KOPT-K1 (cell line): ENCODE data around the gene FILIP1.

Experiments used
- H3K27ac ChIP-seq: fragments of 200-600 bp; sonication (generic); 2 replicates; pipeline ENCODE4 v1.5.1; 2016; ENCODE audit warnings: antibody characterized with exemption, mild to moderate bottlenecking, low read depth, low read length; ENCODE audit not compliant: poor library complexity, severe bottlenecking
- H3K36me3 ChIP-seq: fragments of 200-600 bp; sonication (generic); 2 replicates; pipeline ENCODE4 v1.5.1; 2017; ENCODE audit warnings: antibody characterized with exemption, mild to moderate bottlenecking, low read length, moderate library complexity; ENCODE audit not compliant: insufficient read depth
- H3K9me3 ChIP-seq: fragments of 200-600 bp; sonication (generic); 2 replicates; pipeline ENCODE4 v1.5.1; 2017; ENCODE audit warnings: antibody characterized with exemption, low read length, mild to moderate bottlenecking; ENCODE audit not compliant: insufficient read depth, poor library complexity, severe bottlenecking

Gene FILIP1

DNA sequence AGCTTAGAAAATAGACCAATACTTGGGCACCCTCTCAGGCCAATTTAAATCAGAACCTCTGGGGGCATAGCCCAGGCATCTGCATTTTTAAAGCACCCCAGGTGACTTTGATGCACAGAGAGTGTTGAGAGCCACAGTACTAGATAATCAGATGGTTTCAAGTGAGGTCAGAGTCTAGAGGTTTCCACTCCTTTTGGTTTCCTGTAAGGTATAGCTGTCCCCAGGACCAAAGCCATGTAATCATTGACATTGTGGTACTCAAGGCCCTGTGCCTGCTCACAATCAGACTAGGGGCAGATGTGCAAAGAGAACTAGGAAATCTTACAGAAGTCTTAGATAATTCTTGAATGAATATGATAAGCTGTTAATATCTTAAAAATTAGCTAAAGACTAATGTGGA, 9.1 kb downstream of the FILIP1 start:
- H3K27ac ChIP-seq = no peak overlapping the region
- H3K36me3 ChIP-seq = no peaks in the 10 kb centered on the region
- H3K9me3 ChIP-seq = no peaks in the 10 kb centered on the region

DNA sequence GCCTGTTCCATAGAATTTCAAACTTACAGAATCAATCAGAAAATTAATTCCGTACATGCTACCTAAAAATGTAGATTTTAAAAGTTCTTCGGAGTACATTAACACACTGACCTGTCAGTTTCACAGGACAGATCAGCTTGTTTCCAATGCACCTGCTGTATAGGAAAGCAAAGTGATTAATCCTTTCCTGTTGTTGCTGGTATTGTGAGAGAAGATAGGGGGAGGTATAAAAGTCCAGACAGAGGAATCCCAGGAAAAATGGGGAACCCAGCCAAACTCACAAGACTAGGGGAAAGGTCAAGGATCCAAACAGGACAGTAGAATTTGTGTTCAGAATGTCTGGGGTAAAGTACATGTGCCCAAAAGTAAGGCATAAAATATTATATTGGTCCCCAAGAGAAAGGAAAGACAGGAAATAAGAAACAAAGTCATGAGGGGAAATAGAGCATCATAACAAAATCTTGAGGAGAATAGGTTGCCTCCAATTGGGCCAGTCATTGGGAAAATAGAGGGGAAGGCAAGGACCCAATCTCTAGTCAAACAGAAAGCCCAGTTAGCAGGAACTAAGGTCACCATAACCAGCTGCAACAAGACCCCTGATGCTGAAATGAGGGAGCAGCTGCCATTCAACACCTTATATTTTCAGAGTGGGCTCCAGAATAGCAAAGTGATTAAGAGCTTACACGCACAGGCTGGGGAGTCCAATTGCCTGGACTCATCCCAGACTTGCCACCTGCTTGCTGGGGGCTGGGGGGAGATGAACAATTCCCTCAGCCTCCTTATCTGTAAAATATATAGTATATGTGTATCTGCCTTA, 10.3 kb downstream of the FILIP1 start:
- Histone ChIP-seq H3K36me3 (no peaks in the 10 kb centered on the region), H3K9me3 (no peaks in the 10 kb centered on the region), H3K27ac (no peak overlapping the region)

DNA sequence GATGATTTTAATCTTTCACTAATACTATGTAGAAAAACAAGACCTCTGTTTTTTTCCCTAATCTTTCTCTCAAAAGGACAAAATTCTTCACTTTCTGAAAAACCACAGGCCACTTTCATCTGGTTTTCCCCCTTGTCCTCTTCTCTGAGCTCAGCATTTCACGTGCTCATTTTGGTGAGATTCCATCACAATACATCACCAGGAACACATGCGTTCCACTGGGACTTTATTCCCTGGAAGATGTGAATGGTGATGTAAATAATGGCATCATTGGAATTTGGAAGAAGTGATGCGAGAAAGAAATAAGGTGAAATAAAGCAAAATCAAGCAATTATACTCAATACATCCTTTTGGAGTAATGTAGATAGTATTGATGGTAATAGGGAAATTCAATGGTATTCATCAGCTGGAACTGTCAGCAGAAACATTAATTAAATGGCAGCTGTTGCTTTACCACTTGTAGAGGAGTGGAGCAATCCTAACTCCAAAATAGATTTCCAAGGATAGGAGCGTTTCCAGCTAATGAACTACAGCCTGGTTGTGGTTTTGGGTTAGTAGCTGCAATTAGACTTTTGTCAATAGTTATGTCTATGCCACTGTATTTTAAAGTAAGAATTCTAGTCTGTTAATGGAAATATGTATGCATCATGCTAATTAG, 11.5 kb downstream of the FILIP1 start:
- no peaks in the 10 kb centered on the region for H3K9me3 ChIP-seq

DNA sequence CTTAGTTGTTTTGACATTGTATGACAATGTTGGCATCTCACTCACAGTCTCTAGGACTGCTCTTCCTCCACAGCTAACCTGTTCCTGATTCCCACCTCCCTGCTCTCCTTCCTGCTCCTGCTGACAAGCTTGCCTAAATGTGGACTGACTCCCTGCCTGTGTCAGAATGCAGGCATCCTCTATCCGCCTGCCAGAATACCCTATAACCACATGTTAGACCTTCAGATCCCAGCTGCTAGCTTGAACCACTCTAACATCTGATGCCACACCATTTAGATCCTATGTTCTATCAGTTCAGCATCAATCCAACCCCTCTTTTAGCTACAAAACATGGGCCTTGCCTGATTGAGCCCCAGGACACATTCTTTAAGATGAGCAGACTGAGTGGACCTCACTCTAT, 12.2 kb downstream of the FILIP1 start:
- H3K27ac ChIP-seq = no peak overlapping the region
- H3K36me3 ChIP-seq = no peaks in the 10 kb centered on the region
- H3K9me3 ChIP-seq = no peaks in the 10 kb centered on the region

More for the DNA sequence above, 11.5 kb downstream of the FILIP1 start:
- Histone ChIP-seq H3K36me3 (no peaks in the 10 kb centered on the region), H3K27ac (no peak overlapping the region)

DNA sequence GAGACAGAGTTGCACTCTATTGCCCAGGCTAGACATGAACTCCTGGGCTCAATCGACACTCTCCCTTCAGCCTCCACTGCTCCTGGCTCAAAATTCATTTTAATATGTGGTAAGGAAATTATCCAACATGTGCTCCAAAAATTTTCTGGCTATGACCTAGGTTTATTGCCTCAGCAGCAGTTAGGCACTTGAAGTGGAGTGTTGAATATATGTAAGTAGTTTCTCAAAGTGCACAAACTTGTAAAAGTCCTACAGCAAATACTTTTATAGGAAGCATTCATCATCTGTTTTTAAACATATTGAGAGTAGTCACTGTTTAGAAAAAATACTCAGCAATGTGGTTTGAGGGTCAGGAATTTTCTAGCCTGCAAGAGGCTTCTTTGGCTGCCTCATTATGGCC, 13.2 kb downstream of the FILIP1 start:
- no peak overlapping the region for H3K27ac ChIP-seq
- H3K9me3 ChIP-seq = no peaks in the 10 kb centered on the region
- H3K36me3 ChIP-seq = no peaks in the 10 kb centered on the region

DNA sequence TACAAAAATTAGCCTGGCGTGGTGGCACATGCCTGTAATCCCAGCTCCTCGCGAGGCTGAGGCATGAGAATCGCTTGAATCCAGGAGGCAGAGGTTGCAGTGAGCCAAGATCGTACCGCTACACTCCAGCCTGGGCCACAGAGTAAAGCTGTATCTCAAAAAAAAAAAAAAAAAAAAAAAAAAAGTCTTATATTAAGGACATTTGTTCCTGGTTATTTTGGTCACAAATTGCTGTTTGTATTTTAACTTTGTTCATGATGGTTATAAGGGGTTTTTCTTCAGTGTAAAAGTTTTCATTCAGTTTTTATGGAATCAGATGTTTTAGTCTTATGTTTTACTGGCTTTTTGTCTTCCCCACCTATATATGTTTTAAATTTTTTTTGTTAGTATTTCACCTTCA, 13.9 kb downstream of the FILIP1 start:
- H3K27ac ChIP-seq = no peak overlapping the region
- no peaks in the 10 kb centered on the region for H3K9me3 ChIP-seq
- no peaks in the 10 kb centered on the region for H3K36me3 ChIP-seq

DNA sequence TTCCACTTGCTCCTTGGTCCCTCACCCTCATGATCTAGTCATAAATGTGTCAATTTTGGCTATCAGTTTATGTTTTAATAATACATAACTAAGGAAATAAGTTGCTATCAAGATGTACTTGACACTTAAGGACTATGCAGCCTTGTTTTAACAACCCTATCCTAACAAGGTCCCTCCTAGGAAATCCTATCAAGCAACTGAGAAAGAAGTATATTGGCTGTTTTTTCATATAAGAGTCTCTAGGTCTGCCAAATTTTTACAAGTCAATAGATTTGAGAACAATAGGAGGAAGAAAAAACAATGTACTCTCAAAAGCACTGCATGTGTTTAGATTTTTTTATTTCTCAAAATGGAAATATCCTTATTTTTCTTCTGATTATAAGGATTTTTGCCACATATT, 14.7 kb downstream of the FILIP1 start:
- Histone ChIP-seq H3K36me3 (no peaks in the 10 kb centered on the region), H3K9me3 (no peaks in the 10 kb centered on the region), H3K27ac (no peak overlapping the region)

DNA sequence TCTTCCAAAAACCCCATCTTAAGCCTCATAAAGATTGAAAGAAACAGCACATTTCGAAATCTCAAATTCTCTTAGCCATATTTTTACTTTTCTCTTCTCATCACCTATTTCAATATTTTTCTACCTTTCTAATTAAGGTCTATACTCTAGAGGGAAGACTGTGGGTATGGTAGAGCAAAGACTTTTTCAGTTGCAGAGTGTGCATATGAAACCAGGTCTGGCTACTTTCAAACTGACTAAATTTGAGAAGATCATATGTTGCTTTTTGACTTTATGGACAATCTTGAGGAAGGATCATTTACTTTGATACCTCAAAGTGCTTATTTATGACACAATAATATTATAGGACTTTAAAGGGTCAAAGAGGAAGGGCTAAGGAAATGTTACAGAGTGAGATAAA, 20.7 kb downstream of the FILIP1 start:
- Histone ChIP-seq H3K27ac (no peak overlapping the region), H3K36me3 (no peaks in the 10 kb centered on the region), H3K9me3 (no peaks in the 10 kb centered on the region)

DNA sequence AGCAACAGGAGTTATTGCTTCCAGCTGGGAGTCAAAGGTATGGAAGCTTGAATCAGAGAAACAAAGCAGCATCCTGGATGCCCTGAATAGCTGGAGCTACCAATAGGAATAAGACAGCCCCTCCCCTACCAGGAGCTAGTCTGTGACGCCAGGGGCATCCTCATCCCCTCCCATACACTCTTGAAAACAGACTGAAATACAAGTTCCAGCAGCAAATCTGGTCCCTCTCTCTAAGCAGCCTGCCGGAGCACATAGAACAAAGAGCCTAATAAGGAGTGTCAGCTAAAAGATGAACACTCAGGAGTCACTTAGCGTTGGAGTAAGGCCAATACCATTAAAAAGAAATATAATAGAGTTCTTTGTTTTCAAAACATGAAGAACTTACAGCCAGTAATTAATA, 25.6 kb downstream of the FILIP1 start:
- no peaks in the 10 kb centered on the region for H3K9me3 ChIP-seq
- no peaks in the 10 kb centered on the region for H3K36me3 ChIP-seq
- H3K27ac ChIP-seq = no peak overlapping the region

DNA sequence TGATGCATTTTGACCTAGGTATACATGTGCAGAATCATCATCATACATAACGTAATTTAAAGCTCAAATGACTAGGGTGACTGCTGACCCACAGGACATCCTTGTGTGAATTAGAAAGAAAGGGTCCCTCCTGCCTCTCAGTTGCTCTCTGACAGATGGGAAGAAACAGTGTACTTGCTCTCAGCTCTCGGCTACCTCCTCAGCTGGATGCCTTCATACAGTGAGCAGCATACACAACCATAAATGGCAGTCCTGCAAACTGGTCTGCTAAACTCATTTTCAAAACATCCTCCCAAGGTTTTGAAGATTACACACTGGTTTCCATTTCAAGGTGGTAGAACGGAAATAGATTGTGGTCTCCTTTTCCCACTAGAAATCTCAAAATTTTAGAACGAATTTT, 26.3 kb downstream of the FILIP1 start:
- Histone ChIP-seq H3K9me3 (no peaks in the 10 kb centered on the region), H3K27ac (no peak overlapping the region), H3K36me3 (no peaks in the 10 kb centered on the region)

DNA sequence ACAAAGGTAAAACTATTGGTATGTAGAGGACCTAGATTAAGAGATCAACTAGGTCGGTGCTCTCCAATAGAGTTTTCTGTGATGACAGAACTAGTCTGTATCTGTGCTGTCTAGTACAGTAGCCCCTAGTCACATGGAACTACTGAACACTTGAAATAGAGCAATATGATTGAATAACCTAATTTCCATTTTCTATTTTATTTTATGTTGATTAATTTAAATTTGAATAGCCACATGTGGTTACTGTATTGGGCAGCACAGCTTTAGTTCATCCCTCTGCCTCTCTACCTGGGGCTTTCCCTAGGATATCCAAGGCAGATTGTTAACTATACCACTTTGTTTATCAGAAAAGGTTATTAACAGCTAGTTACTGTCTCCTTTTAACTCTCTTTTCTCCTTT, 27.0 kb downstream of the FILIP1 start:
- Histone ChIP-seq H3K27ac (no peak overlapping the region), H3K9me3 (no peaks in the 10 kb centered on the region), H3K36me3 (no peaks in the 10 kb centered on the region)

DNA sequence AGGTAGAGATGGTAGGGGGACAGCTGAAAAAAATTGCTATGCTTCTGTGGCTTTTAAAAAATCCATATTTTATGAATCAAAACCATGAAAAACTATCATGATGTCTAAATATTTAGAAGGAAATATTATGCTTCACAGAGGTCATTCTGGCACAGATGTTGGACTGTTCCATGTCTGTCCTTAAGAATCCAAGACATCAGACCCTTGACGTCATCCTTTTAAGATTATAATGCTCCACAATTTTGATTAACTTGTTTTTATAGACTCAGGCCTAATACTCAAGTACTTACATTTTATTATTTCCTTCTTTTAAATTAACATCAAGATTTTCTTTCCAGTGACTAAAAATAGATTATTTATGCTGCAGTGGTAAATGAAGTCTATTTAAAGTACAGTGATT, 29.7 kb downstream of the FILIP1 start:
- Histone ChIP-seq H3K9me3 (no peaks in the 10 kb centered on the region), H3K36me3 (no peaks in the 10 kb centered on the region), H3K27ac (no peak overlapping the region)

DNA sequence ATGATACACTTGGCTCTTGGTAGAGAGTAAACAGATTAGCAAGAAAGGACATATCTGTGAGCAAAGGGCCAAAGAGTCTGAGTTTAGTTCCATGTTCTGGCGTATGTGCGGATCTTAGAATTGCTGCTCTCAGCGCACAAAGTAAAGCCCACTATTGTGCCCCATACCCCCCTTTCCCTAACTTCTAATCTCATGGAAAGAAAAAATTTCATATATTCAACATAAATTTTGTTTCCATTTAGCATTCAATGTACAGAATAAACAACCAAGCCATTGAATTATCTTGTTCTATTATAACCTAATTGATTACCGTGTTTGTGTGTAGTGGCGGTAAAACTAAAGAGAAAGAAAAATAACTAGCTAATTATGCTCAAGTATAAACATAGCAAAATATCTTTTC, 30.5 kb downstream of the FILIP1 start:
- H3K9me3 ChIP-seq = no peaks in the 10 kb centered on the region
- H3K36me3 ChIP-seq = no peaks in the 10 kb centered on the region
- H3K27ac ChIP-seq = no peak overlapping the region

DNA sequence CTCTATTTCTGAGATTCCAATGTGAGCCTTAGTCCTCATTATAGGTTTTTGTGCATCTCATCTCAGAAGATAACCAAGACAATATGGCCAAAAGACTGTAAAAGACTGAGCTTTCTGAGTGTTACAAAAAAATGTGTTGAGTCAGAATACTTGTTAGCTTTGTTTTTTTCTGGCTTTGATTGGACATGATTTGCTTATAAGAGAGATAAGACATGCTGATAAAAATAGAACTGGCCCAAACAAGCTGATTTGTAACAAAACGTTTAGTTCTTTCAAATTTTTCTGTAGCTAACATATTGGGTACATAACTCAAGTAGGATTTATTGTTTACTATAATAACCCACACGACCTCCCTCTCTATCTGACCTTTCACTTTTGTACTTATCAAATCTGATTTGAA, 32.9 kb downstream of the FILIP1 start:
- Histone ChIP-seq H3K9me3 (no peaks in the 10 kb centered on the region), H3K36me3 (no peaks in the 10 kb centered on the region), H3K27ac (no peak overlapping the region)

DNA sequence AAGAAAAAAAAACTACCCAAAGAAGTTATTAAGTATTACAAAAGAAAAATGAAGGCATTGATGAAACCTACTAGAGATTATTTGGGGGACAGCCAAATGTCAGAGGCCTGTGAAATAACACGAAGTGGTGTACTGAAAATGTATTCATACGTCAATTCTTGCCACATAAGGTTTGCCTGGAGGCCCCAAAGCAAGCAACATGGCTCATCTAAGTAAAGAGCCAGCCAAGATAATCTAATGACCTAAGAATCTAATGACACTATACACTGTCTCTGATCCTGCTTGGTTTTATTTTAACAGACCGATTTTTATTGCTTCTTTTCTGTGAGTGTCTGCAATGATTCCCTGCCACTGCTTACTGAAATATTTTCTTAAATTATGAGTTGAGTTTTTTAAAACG, 34.7 kb downstream of the FILIP1 start:
- Histone ChIP-seq H3K9me3 (no peaks in the 10 kb centered on the region), H3K27ac (no peak overlapping the region), H3K36me3 (no peaks in the 10 kb centered on the region)

DNA sequence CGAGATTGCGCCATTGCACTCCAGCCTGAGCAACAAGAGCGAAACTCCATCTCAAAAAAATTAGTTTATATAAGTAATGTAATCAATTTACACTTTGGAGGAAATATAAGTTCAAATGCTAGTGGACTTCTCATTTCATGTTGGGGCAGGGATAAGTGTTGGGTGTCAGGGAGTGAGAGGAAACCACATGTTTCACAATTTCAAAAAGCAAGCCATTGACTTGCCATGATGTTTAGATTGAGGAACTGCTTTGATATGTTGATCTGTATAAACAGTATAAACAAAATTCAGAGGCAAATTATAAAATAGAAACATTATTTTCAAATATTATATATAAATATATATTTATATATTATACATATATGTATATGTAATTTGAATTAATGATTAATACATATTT, 42.7 kb downstream of the FILIP1 start:
- H3K9me3 ChIP-seq = no peaks in the 10 kb centered on the region
- H3K27ac ChIP-seq = no peak overlapping the region
- no peaks in the 10 kb centered on the region for H3K36me3 ChIP-seq
